NCI-H1092 treated with DMSO at 0.1 percent for 48 hours (cell line): ENCODE measurements around the gene SPATS2.

ENCODE experiments used
- DNase-seq: peaks from one replicate; lab custom pipeline; 2025; lab: John Stamatoyannopoulos, UW

Gene SPATS2

DNA sequence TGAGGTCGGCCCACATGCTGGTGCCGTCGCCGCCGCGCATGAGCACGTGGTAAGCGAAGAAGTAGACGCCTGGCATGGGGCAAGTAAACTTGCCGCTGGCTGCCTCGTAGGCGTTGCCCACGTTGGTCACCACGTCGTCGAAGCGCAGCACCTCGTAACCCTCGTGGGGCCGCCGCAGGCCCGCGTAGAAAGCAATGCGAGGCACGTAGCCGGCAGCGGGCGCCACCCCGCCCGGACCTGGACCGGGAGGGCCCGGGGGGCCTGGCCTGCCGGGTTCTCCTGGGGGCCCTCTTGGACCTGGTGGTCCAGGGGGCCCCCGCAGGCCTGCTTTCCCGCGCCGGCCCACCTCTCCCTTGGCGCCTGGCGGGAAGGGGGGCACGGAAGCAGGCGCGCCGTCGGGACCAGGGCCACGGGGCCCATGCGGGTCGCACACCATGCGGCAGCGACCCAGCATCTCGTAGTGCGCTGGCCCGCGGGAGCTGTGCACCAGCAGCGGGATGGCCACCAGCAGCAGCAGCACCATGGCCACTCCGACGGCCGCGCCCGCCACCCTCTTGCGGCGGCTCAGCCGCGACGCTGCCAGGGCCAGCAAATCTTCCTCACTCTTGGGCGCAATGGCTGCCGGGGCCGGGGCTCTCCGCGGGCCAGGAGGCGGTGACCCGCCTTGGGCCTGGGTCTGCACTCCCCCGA is 31.2 kb upstream of the SPATS2 start:
- no peak for DNase-seq

GRCh38 chr12:49336645-49337584 is 30.3 kb upstream of the SPATS2 start, which contains the start of gene C1QL4:
TSS of gene C1QL4 (minus strand) at chr12:49337188. CDS start at chr12:49336477, 711 bp downstream.
- peak; percentile 38 for DNase-seq

DNA sequence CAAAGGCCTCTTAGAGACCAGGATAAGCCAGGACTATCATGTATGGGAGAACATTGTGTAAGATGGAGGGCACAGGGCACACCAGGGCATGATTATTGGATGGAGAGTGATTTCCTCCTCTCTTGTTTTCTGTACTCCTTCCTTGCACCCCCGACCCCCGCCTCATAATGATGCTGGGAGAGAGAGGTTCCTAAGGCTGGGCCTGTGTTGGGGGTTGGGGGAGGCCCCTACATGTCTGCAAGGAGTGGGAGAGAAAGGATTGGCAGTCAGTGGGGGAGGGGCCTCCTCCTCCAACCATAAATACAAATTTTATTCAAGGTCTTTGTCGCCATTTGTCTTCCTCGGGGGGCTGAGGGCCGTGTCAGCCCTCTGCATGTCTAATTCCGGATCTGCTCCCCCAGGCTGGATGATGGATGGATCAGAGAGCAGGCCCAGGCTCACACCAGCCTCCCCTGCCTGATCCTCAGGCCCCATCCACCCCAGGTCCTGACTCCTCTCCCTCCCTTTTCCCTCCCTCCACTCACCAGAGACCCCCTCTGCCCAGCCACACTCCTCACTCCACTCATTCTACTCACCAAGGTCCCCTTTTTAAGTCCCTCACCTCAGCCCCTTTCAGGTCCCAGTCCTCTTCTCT is 28.3 kb upstream of the SPATS2 start:
- DNase-seq, result no peak

- DNase-seq, result no peak
Measured at GRCh38 chr12:49339464-49339861, 27.8 kb upstream of the SPATS2 start.

- DNase-seq, result no peak
Measured at GRCh38 chr12:49340095-49340870, 27.0 kb upstream of the SPATS2 start.

- no peak for DNase-seq
Measured at GRCh38 chr12:49340971-49341776, 26.1 kb upstream of the SPATS2 start.

GRCh38 chr12:49341777-49342065 is 25.5 kb upstream of the SPATS2 start:
- DNase-seq, result no peak

DNA sequence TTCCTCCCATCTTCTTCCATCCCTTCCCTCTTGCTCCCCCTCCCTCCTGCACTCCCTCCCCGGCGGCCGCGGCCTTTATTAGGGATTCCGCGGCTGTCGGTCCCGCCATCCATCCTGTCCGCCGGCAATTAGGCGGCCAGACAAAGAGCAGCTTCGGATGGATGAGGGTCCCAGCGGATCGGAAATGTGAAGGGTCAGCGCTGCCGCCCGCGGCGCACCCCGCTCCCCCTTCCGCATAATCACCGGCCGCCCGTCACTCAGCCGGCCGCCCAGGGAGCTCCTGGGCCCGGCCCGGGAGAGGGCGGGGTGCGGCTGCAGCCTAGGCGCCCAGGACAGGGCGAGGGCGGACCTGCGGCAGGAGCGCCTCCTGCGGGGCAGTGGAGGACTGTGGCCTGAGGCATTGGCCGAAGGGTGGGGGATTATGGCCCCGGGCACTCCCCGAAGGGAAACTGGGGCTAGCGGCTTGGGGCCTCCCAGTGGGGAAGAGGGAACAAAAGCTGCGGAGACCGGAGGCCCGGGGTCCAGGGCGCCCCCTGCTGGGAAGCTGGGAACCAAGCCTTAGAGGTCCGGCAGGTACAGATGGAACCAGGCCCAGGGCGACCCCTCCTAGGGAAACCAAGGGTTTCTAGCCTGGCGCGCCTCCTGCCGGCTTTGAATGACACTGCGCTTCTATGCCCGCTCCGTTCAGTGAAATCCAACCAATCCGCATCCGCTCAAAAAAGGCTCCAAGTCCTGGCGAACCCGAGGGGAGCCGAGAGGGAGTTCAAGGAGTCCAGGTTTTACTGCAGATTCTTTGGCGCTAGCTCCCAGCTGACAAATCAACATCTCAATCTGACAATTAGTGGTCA is 25.0 kb upstream of the SPATS2 start:
- DNase-seq, result peak; percentile 85

- peak; percentile 43 for DNase-seq
Measured at GRCh38 chr12:49342914-49343731, 24.1 kb upstream of the SPATS2 start.

DNA sequence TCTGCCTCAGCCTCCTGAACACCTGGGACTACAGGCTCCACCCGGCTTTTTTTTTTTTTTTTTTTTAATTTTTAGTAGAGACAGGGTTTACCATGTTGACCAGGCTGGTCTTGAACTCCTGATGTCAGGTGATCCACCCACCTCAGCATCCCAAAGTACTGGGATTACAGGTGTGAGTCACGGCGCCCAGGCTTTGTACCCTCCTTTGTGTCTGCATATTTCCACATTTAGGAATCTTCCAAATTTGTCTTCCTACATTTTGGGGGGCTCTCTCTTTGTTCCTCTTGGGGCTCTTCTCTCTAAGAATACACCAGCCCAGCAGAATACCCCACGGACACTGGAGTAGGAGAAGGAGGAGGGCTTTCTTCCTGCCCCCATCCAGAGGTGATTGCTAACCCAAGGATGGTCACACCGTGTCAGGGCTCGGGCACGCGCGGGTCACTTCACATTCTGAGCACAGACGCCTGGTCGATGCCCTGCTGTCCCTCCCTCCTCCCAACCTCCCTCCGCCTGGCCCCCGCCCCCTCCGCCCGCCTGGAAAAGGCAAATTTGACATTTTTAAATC is 22.7 kb upstream of the SPATS2 start:
- no peak for DNase-seq

- DNase-seq, result peak; percentile 63
Measured at GRCh38 chr12:49345051-49345824, 22.0 kb upstream of the SPATS2 start.

DNA sequence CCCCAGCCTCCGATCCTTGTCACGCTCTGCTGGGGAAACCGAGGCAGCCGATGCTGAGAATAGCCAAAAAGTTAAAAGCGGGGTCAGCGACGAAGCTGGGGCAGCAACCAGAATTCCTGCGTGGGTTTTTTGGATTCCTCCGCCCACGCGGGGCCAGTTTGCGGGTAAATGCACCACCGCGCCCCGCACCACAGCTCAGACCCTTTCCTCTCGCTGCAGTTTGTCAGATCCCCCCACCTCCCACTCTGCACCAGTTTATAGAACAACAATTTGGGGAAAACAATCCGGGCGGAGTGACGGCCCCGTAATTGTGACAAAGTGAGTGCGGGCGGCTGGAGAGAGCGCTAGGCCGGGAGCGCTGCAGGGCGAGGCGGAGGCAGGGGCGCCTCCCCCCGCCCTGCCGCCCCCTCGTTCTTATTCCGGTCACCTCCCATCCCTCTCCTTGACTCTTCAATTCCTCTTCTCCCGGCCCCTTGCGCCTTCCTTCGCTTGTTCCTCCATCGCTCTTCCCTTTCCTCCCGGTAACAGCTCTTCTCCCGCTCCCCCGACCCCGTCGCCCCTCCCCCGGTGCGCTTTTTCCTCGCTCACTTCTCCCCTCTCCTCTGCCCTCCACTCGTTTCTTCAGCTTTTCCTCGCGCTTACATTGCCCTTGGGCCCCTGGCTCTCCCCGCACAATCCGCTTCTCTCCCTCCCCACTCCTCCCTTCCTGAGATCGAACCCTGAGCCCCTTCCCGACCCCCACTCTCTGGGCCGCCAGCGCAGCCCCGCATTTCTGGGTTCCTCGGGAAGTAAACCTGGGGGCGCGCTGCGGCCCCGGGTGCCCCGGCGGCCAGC is 21.2 kb upstream of the SPATS2 start:
- no peak for DNase-seq

- DNase-seq, result peak; percentile 15
Measured at GRCh38 chr12:49346659-49347310, 20.5 kb upstream of the SPATS2 start, which contains the start of gene DNAJC22. TSS of gene DNAJC22 (plus strand) at chr12:49346888. CDS start at chr12:49348873, 1,985 bp downstream.

DNA sequence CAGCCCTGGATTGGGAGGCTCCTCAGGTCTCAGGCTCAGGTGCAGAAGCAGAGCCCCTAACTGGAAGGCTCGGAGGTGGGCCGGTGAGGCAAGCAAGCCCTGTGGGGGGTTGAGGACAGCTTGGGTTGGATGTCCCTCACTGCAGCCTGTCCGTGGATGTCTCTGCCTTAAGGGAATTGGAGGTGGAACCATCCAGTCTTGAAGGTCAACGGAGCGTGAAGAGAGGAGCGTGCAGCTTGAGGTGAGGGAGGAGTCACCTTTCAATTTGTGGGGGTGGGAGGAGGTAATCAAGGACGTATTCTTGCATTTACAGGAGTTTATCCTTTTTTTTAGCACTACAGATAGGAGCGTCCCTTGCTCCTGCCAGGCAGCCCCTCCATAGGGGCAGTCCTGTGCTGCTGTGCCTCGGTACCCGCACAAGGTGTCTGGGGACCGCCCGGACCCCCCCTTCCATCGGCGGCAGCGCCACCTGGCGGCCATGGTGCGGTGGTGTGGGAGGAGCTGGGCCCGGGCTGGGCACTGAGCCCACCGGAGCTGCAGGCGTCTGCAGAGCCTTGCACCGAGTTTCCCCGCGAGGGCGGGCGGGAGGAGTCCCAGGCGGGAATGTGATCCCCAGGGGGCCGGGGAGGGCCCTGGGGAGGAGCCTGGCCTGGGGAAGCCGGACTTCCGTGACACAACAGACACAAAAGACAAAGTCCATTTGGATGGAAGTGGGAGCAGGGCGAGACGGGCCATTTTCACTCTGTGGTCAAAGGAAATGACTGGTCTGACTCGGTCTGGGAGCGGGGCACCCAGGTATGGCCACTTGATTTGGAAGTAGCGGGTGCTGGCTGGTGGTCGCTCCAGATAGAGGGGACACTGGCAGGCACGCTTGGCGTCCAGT is 19.7 kb upstream of the SPATS2 start:
- peak; percentile 50 for DNase-seq

- no peak for DNase-seq
Measured at GRCh38 chr12:49348781-49349180, 18.5 kb upstream of the SPATS2 start.

DNA sequence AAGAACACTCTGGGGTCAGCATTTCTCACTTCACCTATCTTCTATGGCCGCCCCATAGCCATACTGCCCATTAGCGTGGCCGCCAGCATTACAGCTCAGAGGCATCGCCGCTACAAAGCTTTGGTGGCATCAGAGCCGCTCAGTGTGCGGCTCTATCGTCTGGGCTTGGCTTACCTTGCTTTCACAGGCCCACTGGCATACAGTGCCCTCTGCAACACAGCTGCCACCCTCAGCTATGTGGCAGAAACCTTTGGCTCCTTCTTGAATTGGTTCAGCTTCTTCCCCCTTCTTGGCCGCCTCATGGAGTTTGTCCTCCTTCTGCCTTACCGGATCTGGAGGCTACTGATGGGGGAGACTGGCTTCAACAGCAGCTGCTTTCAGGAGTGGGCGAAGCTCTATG is 18.0 kb upstream of the SPATS2 start:
- no peak for DNase-seq
